H1 (cell line): ENCODE data around the gene EXOSC10. TPM values are rescaled to one million over a fixed set of nuclear protein-coding genes. Genes with fewer than 3 reads are reported as not detected.

ENCODE experiments used
- ATF2 ChIP-seq: IDR thresholded peaks from 2 replicates; pipeline ENCODE4 v1.6.1; 2012; ENCODE audit warnings: low read length, inconsistent platforms
- SIN3A ChIP-seq, 2 experiments: IDR thresholded peaks in 1 of 2; conservative IDR thresholded peaks in 1 of 2; 2 replicates each; pipeline ENCODE4 v1.6.1; 2011 to 2012; ENCODE audit warnings: low read length in 2 of 2, improper control_type of control experiment in 1 of 2, low read depth in 1 of 2, mild to moderate bottlenecking in 1 of 2
- polyA plus RNA-seq, 7 experiments: library from polyadenylated mRNA; depleted of rRNA in 3 of 7; stranded (reverse) in 5 of 7; unstranded in 2 of 7; fragments of >200 nt in 5 of 7; fragments of 200-250 nt in 2 of 7; gene quantifications; 1 replicate in 5 of 7; 2 replicates in 1 of 7; 4 replicates in 1 of 7; pipeline versions ENCODE4 v1.2.1 to v1.2.3, GENCODE V29; 2011 to 2013; ENCODE audit warnings: missing spikeins in 2 of 7, mixed read lengths in 2 of 7
- total RNA-seq: library from RNA; stranded (reverse); fragmentation: NEBNext Ultra II Directional; extraction: Animal tissue kit (Norgen Biotek cat#: 25700); gene quantifications from 2 replicates; pipeline ENCODE4 v1.2.1, GENCODE V29; 2021

EXOSC10 gene
- total and polyA plus RNA-seq, 2 of the 8 experiments (the other 6 are each of a cell fraction or from before 2014, with no cell fraction given) = 57.9 to 86.1 TPM

- peak in 1 of 2 experiments; percentile 50; a peak in 1 of 4 replicates for TF ChIP-seq SIN3A (conservative IDR thresholded peaks at IDR 0.05 in 1 of 2, IDR thresholded peaks at IDR 0.05 in 1 of 2; ENCODE audit: low read depth in 1 of 2, low read length in 2 of 2)
- no peak for TF ChIP-seq ATF2
Measured at GRCh38 chr1:11059155-11059967, 40.3 kb downstream of the EXOSC10 start (continued).
